ENCODE results near the gene ZC3H13. TPM values are rescaled to one million over a fixed set of nuclear protein-coding genes. Genes with fewer than 3 reads are reported as not detected.

ZC3H13 gene
- total RNA-seq, 4 donors from 2014 or later, result 26.9 to 41.4 (median 36.0) TPM

DNA sequence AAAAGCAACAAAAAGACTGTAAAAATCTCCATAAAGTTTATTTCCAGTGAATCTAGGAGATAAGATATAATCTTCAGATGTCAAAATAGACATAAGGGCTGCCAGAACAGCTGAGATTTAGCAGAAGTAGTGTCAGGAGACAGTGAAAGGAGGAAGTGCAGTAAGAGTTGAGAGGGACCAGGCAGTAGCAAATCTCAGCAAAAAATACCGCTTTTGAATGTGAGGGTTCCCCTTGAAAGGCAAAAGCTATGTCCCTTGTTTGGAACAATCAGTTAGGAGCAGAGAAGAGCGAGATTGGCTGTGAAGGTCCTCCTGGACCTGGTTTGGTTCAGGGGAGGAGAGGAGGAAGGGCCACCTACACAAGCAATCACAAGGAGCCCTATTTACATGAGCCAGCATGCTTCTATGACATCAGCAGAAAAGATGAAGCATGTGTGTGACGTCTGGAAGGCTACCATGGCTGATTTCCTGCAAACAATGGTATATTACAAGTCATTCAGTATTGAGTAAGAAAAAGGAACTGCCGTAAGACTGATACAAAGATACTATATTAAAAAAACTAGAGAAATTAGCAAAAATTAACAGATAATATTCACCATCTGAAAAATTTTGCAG, 102.1 kb downstream of the ZC3H13 start:
- no peaks in the 10 kb centered on the region for H3K9me3 ChIP-seq
- TF ChIP-seq POLR2A (IDR thresholded peaks at IDR 0.05), result no peak
- TF ChIP-seq, protein P1, sequence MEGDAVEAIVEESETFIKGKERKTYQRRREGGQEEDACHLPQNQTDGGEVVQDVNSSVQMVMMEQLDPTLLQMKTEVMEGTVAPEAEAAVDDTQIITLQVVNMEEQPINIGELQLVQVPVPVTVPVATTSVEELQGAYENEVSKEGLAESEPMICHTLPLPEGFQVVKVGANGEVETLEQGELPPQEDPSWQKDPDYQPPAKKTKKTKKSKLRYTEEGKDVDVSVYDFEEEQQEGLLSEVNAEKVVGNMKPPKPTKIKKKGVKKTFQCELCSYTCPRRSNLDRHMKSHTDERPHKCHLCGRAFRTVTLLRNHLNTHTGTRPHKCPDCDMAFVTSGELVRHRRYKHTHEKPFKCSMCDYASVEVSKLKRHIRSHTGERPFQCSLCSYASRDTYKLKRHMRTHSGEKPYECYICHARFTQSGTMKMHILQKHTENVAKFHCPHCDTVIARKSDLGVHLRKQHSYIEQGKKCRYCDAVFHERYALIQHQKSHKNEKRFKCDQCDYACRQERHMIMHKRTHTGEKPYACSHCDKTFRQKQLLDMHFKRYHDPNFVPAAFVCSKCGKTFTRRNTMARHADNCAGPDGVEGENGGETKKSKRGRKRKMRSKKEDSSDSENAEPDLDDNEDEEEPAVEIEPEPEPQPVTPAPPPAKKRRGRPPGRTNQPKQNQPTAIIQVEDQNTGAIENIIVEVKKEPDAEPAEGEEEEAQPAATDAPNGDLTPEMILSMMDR (IDR thresholded peaks at IDR 0.05), result no peak
- H3K4me1 ChIP-seq, result no peaks in the 10 kb centered on the region
- peaks cover 0 to 2% of the 10 kb centered on the region in 2 donors for H3K36me3 ChIP-seq
- no peak for DNase-seq
- H3K27me3 ChIP-seq, result no peaks in the 10 kb centered on the region
- intact Hi-C loops (cut with DNase I), result no loop called here
- H3K4me3 ChIP-seq (replicated peaks in 1 of 3), result no peak overlapping the region
- 82 to 89% methylated on average over 4 of the region's 4 CpGs for WGBS, 2 donors
- no peak overlapping the region for H3K27ac ChIP-seq

DNA sequence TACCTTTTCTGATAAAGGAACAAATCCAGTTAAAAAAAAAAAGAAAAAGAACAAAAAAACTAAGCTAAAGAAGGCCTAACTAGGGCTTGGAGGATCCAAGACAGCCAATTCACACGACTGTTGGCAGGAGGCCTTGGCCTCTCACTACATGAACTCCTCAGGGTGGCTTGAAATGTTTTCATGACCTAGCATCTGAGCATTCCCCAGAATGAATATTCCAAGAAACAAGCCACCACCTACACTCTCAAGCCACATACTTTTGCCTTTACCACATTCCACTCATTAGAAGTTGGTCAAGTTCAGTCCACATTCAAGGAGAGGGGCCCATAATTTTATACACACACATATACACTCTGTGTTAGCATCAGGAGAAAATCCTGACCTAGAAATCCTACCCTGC, 103.4 kb downstream of the ZC3H13 start:
- DNase-seq, result no peak
- no peaks in the 10 kb centered on the region for H3K36me3 ChIP-seq
- WGBS, 2 donors, result 41 to 55% methylated on average over 1 of the region's 1 CpG
- intact Hi-C loops (cut with DNase I), result no loop called here
- no peak overlapping the region for H3K27ac ChIP-seq
- no peaks in the 10 kb centered on the region for H3K4me1 ChIP-seq
- TF ChIP-seq, protein P1 (IDR thresholded peaks at IDR 0.05), result no peak
- no peak for TF ChIP-seq POLR2A (IDR thresholded peaks at IDR 0.05)
- H3K4me3 ChIP-seq (replicated peaks in 1 of 3), result no peak overlapping the region
- no peaks in the 10 kb centered on the region for H3K9me3 ChIP-seq
- no peaks in the 10 kb centered on the region for H3K27me3 ChIP-seq

DNA sequence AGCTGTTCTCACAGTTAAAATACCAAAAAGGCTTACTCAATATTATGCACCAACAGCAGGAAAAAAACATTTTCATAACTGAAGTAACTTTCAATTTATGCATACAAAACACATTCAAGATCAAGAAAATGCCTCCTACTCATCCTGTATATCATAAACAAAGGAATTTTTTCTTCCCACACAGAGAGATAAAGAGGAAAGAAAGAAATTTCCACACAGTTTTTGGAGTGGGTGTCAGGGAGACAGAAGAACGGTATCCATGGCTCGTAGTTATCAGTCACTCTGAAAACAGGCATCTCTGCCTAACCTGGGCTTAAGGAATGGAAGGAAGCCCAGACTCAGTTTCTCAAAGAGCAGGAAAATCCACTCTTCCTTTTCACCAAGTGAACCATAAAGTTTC, 108.6 kb downstream of the ZC3H13 start:
- H3K27me3 ChIP-seq, result no peaks in the 10 kb centered on the region
- H3K4me3 ChIP-seq (replicated peaks in 1 of 3), result no peak overlapping the region
- intact Hi-C loops (cut with DNase I), result no loop called here
- H3K9me3 ChIP-seq, result no peaks in the 10 kb centered on the region
- 78 to 90% methylated on average over 2 of the region's 2 CpGs for WGBS, 2 donors
- no peaks in the 10 kb centered on the region for H3K36me3 ChIP-seq
- no peak for DNase-seq
- no peak overlapping the region for H3K27ac ChIP-seq
- TF ChIP-seq, protein P1 (IDR thresholded peaks at IDR 0.05), result no peak
- TF ChIP-seq POLR2A (IDR thresholded peaks at IDR 0.05), result no peak
- no peaks in the 10 kb centered on the region for H3K4me1 ChIP-seq

DNA sequence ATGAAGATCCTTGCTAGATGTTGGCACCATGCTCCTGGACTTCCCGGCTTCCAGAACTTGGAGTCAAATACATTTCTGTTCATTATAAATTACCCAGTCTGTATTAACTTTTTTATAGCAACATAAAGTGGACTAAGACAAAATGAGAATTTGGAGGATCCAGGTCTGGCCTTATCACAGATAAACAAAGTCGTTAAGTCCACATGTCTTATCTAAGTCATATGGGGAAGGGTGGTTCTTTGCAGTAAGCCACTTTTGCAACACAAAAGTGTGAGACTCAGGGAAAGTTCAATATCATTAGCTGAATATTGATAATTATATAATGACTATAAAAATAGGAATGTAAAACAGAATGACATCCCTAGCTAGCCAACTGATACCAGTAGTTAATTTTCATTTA, 109.4 kb downstream of the ZC3H13 start:
- Histone ChIP-seq H3K27me3 (no peaks in the 10 kb centered on the region), H3K4me3 (replicated peaks in 1 of 3) (no peak overlapping the region), H3K27ac (no peak overlapping the region), H3K4me1 (no peaks in the 10 kb centered on the region), H3K9me3 (no peaks in the 10 kb centered on the region), H3K36me3 (no peaks in the 10 kb centered on the region)
- intact Hi-C loops (cut with DNase I), result no loop called here
- 74 to 76% methylated on average over 2 of the region's 2 CpGs for WGBS, 2 donors
- no peak for DNase-seq
- TF ChIP-seq POLR2A (IDR thresholded peaks at IDR 0.05), result no peak
- TF ChIP-seq, protein P1 (IDR thresholded peaks at IDR 0.05), result no peak

DNA sequence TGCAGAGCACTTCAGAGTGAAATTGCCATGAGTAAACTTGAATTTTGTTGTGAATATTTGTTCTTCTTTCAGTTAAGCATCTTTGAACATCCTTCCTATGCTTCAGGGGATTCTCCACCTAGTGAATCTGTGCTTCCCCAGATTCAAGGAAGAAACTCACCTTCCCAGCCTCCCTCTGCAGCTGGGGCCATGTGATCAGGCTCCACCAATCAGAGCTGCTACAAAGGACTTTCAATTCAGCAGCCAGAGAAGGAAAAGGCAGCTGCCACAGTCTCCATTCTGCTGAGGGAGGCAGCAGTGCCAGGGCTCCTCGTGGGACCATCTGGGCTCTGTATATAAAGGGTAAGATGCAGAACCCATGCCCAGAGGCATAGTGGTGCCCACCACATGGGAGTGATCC, 111.3 kb downstream of the ZC3H13 start:
- Histone ChIP-seq H3K4me1 (no peaks in the 10 kb centered on the region), H3K36me3 (no peaks in the 10 kb centered on the region), H3K9me3 (no peaks in the 10 kb centered on the region), H3K4me3 (replicated peaks in 1 of 3) (no peak overlapping the region), H3K27ac (no peak overlapping the region), H3K27me3 (no peaks in the 10 kb centered on the region)
- no peak for DNase-seq
- intact Hi-C loops (cut with DNase I), result no loop called here
- WGBS, 2 donors, result 67 to 75% methylated on average over 1 of the region's 1 CpG
- no peak for TF ChIP-seq POLR2A (IDR thresholded peaks at IDR 0.05)
- TF ChIP-seq, protein P1 (IDR thresholded peaks at IDR 0.05), result no peak

Data from thyroid gland (tissue), 4 donors.